ENCODE data around the gene GPX6.
"Not testable (repeated sequence)": the region's sequence is repeated elsewhere in the genome, so short reads cannot be mapped to it uniquely, and the experiment has no call there.

GPX6 gene, protein sequence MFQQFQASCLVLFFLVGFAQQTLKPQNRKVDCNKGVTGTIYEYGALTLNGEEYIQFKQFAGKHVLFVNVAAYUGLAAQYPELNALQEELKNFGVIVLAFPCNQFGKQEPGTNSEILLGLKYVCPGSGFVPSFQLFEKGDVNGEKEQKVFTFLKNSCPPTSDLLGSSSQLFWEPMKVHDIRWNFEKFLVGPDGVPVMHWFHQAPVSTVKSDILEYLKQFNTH

DNA sequence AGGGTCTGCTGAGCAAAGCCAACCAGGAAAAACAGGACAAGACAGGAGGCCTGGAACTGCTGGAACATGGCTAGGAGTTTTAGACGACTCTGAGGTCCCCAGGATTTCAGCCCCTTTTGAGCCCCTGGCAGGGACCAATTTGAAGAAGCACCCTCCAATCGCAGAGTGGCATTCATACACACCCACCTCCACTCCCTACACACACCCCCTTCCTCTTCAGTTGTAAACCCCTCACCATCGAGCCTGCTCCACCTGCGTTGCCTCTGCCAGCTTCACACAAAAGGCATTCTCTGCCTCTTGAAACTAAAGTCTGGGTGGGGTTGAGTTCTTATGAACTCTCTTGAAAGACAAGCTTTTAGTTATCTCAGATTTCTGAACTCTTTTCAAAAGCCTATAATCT is at the start of gene GPX6:
Gene GPX6 (minus strand): TSS at position 118 of the 400 bp plus-strand sequence. CDS start 50 bp downstream, at position 68.
- no peak for DNase-seq (ENCODE audit: low read depth)

DNA sequence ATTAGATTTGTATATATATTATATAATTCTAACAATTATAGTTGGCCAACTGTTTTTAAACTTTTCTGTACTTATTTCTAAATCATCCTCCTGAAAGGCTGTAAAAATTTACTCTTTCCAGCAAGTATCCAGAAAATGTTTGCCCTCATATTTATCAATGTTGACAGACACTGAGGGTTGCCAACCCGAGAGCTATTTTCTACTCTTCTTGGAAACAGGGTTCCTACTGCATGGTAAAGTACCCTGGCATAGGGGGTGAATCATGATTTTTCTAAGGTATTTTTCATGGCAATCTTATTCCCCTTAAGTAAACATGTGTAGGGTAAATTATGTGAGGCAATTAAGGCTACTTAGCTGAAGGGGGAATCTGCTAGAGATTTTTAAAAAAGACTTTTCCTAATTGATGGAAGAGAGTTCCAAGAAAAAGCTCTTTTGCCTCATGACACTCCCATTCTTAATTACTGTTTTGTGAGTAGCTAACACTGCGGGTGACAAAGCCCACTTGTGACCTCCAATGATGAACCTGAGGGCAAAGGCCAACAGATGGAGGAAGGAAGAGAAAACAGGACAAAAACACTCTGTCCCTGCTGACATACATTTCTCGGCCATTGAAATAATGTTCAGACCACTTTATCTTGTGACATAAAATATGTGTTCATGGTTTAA is 48.0 kb upstream of the GPX6 start:
- no peak for DNase-seq (ENCODE audit: low read depth)

DNA sequence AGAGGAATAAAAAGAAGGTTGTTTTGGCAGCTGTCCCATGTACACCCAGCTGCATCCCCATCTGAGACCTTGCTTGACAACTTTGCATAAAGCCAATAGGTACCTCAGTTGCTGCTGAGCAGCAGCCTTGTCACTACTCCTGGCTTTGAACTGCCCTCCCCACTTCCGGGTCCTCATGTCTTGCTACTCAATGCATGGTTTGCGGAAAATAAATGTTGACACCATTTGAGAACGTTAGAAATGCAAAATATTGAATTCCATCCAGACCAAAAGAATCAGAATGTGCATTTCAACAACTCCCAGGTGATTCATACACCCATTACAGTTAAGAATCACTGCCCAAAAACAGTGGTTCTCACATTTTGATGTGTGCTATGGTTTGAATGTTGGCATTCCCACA is 43.0 kb upstream of the GPX6 start:
- no peak for DNase-seq (ENCODE audit: low read depth)

DNA sequence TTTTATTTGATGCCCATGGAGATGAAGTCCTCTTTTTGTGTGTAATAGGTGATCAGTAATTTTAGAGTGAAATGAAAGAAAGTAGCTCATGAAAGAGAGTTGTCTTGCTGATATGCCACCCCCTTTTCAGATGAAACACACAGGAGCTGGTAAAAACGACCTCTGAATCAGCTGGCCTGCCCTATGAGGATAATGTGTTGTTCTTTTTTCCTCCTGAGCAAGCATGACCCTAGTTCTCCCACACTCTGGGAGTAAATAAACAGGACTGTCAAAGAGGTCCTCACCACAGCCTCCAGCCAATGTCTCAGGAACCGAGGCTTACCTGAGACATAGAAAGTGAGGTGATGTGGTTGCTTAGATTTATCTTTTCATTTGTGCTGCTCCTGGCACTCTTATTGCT is 39.5 kb upstream of the GPX6 start:
- no peak for DNase-seq (ENCODE audit: low read depth)

DNA sequence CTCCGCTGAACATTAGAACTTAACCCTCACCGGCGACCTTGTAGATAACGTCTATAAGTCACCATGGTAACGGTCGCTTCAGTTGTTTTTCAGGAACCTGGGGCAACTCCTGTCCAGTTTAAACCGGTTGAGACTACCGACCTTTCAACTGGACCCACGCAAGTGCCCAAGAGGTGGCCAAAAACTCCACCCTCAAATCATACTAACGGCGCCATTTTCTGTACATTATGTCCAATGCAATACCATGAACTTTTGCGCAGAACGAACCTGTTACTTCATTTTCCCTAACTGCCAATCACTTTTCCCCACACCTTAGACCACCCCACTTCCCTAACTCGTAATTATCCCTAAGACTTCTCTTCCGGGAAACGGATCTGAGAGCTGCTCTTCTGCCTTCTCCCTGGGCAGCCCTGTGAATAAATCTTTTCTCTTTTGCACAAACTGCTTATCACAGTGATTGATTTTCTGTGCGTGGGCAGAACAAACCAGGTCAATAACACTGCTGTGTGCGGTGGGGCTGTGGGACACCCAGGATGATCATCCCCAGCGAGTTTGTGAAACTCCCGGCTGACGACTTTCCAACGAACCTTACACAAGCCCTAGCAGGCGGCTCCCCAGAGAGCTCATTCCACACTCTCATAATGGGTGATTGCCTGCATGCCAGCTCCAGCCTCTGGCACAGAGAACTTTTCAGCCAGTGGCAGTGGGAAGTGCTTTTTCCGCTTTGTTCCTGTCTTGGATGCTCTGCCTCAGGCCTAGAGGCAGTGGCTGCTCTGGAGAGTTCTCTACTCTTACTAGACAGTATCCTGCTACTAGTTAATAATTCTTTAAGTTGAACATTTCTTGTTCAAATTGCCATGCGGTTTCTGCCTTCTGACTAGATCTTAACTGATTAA is 38.6 kb upstream of the GPX6 start:
- DNase-seq (ENCODE audit: low read depth): no peak

DNA sequence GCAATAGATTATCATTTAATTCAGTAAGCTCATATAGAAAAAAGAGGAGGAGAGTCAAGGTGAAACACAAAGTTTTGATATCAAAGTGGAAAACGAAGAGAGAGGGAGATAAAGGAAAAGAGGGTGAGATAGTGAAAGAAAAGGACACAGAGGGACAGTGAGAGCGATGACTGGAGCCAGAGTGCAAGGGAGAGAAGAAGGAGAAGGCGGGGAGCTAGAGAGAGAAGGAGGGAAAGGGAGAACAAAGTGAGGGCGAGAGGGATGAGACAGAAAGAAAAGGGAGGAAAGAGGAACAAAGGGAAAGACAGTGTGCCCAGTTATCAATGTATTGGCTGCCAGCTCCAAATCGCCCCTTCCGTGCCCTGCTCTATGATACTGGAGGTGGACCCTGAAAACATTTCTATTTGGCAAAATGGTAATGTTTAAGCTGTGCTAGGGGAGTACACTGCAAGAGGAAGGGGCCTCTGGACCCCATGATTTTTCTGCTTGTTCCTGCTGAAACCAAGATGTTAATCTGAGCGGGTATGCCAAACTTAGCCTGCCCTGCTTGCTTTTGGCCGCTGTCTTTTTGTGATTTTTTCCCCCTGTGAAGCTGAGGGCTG is 37.9 kb upstream of the GPX6 start:
- DNase-seq (ENCODE audit: low read depth): no peak

DNA sequence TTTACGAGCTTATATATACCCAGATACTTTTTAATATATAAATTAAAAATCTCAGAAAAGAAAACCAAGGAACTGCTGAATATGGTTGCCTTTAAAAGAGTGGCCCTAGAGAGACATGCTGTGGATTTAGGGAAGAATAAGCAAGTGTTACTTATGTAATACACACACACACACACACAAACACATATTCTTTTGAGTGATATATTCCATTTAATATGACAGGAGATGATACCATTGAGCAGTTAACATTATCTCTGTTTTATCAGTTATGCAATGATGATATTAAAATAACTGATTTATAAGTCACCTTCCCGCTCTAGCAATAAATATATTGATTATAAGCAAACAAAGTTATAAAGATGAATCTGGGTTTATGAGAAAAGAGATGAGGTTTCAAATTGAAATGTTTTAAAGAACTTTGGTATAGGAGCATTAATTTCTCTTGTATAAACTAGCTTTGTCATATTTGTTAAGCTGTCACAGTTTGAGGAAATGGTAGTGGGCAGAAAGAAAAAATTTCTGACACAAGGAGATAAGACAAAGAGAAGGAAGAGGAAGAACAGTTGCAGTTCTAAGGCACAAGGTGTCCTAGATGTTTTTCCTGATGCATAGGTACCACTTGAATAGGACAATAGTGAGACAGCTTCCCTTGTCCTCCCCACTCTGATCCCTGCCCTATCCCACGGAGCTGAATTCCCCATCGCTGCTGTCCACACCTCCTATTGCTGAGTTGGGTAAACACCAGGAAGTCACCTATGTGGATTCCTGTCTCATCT is 36.5 kb upstream of the GPX6 start:
- DNase-seq (ENCODE audit: low read depth): no peak

DNA sequence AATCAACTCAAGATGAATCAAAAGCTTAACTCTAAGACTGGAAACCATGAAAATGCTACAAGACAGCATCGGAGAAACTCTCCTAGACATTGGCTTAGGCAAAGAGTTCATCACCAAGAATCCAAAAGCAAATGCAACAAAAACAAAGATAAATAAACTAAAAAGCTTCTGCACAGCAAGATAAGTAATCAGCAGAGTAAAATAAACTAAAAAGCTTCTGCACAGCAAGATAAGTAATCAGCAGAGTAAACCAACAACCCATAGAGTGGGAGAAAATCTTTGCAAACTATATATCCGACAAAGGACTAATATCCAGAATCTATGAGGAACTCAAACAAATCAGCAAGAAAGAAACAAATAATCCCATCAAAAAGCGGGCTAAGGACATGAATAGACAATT is 31.4 kb upstream of the GPX6 start:
- not testable (repeated sequence) for DNase-seq (ENCODE audit: low read depth)

DNA sequence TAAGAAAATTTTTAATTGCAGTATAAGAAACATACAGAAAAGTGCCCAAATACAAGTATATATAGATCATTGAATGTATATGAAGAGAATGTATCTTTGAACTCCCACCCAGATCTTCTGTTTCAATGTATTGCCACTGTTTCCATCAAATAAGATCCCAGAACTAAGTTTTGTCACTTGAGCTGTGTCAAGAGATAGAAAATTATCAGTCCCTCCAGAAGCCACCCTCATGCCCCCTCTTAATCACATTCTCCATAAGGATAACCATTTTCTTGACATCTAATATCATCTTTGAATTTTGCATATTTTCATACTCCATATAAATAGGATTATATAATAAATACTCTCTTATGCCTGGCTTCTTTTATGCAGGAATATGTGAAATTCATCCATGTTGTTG is 30.4 kb upstream of the GPX6 start:
- no peak for DNase-seq (ENCODE audit: low read depth)

DNA sequence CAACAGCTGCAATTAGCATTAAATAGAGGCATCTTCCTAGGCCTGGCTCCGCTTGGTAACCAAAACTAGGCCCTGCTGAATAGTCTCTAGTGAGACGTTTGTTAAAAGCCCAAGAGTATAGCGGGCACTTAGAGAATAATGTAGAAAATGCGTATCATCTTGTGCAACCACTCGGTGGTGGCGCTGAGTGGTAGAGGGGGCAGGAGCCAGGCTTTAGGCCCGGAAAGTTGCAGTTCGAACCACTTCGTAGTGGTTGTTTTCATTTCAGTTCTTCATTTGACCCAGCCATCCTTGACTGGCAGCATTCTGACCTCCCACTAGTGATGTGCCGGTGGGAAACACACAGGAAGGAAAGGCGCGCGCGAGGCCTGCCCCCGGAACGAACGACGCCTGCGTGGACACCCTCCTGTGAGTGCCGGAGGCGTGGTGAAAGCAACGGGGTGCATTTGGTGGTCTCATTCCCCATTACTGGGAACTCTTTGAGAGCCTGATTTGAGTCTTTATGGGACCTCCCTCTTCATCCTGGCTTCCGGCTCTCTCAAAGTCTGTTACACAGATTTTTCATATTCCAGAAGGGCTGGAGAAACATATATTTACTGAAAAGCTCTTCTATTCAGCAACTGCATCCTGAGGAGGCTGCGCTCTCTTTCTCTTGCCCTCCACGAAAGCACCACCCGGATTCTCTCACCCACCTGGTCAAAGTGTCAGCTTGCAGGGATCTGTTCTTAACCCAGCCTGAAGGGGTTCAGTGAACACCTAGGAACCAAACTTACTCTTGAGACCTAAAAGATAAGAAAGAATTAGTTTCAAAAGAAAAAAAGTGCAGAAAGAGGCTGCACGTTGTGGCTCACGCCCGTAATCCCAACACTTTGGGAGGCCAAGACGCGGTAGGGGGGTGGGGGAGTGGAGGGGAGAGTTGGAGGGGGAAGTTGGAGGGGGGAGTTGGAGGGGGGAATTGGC is 28.3 kb upstream of the GPX6 start:
- DNase-seq (ENCODE audit: low read depth): no peak

DNA sequence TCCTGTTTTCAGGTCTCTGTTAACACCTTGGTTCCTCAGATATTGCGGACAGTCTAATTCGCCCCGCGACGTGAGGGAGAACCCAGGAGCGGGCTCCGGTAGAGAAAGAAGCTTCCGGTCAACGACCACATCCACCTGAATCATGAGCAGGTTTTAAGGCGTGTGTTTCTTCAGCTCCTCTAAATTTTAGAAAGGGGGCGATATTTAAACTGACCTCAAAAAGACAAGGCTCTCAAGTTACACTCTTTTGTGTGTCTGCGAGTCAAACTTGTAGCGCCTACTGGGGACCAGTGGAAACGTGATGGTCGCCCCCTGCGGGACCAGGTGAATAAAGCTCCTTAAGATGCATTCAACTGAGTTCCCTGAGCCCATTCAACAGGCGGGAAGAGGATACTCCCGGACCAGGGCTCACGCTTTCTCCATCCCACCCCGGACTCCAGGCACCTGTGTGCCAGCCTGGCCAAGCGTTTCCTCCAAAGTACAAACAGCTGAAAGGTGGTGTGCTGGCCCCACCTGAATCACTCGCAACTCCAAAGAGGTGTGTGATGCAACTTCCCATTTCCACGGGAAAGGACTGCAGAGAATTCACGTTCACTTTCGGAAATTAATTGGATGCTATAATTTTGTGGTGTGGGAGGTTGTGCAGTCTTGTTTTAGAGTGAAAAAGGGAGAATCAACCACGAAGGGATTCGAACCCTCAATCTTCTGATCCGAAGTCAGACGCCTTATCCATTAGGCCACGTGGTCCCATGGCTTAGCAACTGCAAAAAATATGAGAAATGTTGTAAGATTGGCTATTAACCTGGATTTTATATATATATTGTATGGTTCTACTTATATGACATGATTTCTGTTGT is 27.1 kb upstream of the GPX6 start:
- DNase-seq (ENCODE audit: low read depth): no peak

DNA sequence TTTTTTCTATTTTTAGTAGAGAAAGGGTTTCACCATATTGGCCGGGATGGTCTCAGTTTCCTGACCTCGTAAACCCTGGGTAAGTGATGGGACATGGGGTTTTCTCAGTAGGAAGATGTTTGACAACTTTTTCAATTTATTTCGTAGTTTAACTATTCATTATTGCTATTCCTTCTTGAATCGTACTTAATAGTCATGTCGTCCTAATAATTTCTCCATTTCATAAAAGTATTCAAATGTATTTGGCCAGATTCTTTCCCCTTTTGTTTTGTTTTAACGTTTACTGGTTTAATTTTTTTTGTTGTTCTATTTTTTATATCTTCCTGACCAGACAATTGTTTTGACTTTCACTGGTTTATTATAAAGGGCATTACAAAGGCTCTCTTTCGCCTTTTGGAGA is 26.4 kb upstream of the GPX6 start:
- DNase-seq (ENCODE audit: low read depth): no peak

DNA sequence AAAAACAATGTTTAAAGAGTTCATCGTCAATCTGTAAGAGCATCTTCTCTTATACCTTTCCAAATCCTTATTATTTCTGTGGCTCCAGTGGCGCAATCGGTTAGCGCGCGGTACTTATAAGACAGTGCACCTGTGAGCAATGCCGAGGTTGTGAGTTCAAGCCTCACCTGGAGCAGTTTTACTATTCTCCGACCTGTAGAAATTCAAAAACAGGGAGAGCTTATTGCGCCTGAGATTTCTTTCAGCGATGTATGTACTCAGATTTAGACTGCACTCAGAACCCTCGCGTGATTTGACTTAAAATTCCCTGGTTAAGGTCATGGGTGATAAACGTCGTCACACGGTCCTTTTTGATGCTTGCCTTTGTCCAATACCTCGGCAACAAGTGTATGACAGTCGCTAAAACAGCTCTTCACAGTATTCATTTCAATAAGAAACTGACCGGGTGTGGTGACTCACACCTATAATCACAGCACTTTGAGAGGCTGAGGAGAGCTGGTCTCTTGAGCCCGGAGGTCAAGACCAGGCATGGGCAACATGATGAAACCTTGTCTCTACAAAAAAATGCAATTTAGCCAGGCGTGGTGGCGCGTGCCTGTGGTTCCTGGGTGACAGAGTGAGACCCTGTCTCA is 22.0 kb upstream of the GPX6 start:
- DNase-seq (ENCODE audit: low read depth): no peak

DNA sequence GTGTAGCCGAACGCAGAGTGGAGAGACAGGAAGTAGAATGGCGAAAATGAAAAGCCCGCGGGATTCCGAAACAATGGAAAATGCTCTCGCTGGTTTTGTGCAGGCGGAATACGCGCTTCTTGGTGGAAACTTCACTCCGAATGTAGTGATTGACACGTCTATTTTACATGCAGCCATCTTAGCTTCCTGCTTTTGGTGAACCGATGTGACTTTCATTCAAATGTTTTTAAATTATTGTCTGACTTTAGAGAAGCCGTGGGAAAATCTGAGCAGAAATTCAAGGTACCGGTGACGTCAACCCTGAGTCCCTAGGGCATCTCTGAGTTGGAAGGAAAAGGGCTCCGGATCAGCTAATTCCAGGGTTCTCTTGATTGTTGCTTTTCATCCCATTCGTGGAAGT is 21.5 kb upstream of the GPX6 start:
- no peak for DNase-seq (ENCODE audit: low read depth)

DNA sequence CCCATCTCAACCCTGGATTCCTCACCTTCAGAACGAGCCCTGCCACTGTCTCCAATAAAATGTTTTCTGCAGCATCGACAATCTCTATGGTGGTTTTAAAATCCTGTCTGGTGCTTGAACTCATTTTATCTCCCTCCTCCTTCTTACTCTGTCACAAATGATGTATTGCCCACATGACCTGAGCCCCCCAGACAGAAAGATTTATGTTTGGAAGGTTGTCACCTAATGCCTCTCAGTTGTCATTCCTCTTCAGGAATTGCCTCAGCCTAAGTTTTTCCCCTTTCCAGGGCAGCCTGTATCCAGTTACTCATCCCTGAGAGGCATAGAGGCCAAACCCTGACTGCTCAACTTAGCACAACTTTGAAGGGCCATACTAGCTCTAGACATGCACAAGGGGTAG is 19.3 kb upstream of the GPX6 start:
- DNase-seq (ENCODE audit: low read depth): no peak

DNA sequence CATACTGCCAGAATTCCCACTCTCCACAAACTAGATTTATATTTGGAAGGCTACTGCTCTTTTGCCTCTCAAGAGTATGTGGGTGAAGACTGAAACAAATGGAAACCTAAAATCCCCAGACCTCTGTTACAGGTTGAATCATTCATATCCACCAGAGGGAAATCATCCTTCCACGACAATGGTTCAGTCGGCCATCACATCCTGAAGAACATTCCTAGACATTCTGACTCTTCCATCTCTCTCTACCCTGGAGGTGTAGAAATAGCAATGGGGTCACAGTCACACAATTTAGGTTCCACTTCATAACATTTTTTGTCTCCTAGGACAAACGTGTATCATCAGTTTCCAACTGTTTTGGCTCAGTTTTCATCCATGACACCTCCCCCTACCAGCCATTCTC is 18.7 kb upstream of the GPX6 start:
- DNase-seq (ENCODE audit: low read depth): no peak

DNA sequence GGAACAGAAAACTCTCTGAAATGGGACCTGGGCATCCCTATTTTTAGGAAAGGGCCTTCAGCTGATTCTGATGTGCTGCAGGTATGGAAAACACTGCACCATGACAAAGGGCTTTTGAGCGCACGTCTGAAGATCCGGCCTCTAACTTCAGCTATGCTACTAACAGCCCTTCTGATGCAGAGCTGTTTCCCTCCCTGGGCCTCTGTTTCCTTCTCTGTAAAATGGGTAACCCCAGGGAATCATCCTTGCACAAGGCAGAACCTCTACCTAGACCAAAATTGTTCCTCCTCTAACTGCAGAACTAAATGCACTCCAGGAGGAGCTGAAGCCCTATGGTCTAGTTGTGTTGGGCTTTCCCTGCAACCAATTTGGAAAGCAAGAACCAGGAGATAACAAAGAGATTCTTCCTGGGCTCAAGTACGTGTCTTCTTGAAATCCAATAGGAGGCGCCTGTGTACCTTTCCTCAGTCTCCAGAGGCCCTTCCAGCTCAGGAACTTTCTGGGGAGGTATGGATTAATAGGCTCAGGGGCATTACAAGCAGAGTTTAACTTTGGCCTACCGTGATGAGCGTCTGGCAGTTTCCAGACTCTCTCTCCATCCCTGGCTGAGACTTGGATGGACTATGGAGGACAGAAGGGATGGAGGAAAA is 16.0 kb upstream of the GPX6 start:
- DNase-seq (ENCODE audit: low read depth): no peak

DNA sequence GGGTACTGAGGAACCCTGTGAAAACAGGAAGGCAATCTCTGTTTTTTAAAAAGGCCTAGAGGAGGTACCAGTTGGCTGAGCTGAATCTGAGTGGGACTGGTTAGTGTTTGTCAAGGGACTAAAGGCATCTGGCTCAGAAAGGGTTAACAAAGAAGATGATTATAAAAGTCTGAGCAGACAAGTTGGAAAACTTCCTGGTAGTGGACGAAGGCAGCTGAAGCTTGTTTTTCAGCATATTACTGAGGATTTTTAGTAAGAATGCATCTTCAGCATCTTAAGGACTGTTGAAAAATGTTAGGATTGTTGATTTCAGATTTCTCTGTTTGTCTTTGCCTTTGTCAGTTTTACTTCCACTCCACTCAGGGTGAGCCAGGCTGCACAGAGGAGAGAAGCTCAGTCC is 15.2 kb upstream of the GPX6 start:
- no peak for DNase-seq (ENCODE audit: low read depth)
